ENCODE data around the gene MTHFR. TPM values are rescaled to one million over a fixed set of nuclear protein-coding genes. Genes with fewer than 3 reads are reported as not detected.

MTHFR gene
- total RNA-seq, 1 donor from 2014 or later = 13.0 TPM

DNA sequence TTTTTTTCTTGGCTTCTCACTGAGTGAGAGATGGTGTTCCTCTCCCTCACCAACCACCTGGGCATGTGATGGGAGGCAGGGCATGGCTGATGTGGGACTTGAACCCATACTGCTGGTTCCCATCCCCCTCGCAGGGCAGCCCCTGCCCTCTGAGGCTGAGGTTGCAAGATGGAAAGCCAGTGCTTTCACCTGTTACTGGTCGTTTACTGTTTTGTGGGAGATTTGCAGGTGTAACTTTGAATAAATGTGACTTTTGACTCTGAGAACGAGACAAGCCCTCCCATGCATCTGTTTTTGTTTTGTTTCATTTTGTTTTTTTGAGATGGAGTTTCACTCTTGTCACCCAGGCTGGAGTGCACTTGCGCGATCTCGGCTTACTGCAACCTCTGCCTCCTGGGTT, 22.2 kb downstream of the MTHFR start:
- H3K27me3 ChIP-seq (ENCODE audit: insufficient read depth, low read length) = no peaks in the 10 kb centered on the region
- H3K36me3 ChIP-seq (ENCODE audit: insufficient read depth, low read length) = no peaks in the 10 kb centered on the region
- no peaks in the 10 kb centered on the region for H3K9me3 Mint-ChIP-seq (ENCODE audit: unreplicated experiment)
- H3K4me2 ChIP-seq (ENCODE audit: low read length) = no peak overlapping the region
- no peak overlapping the region for H3K27ac ChIP-seq (ENCODE audit: low read depth, low read length)
- no peaks in the 10 kb centered on the region for H3K79me2 ChIP-seq (ENCODE audit: insufficient read depth, low read length)
- H4K20me1 ChIP-seq (ENCODE audit: insufficient read depth, low read length) = no peaks in the 10 kb centered on the region
- DNase-seq (ENCODE audit: low read depth) = no peak
- H3K4me1 Mint-ChIP-seq (ENCODE audit: low read depth, unreplicated experiment) = peaks cover 6% of the 10 kb centered on the region
- H3K27me3 Mint-ChIP-seq (ENCODE audit: low read depth, unreplicated experiment) = peaks cover 2% of the 10 kb centered on the region
- H3K36me3 Mint-ChIP-seq (ENCODE audit: low read depth, unreplicated experiment) = no peaks in the 10 kb centered on the region
- H3K9ac ChIP-seq (ENCODE audit: low read length) = no peak overlapping the region
- H3K4me1 ChIP-seq (ENCODE audit: insufficient read depth, low read length) = peaks cover 17% of the 10 kb centered on the region
- FAIRE-seq = no peak
- H3K9me3 ChIP-seq (ENCODE audit: insufficient read depth, low read depth, low read length) = no peaks in the 10 kb centered on the region
- H3K4me3 ChIP-seq (ENCODE audit: insufficient read depth, low read depth, low read length) = no peak overlapping the region
- no peak overlapping the region for H2AFZ ChIP-seq (ENCODE audit: low read depth, low read length)
- H3K27ac Mint-ChIP-seq (ENCODE audit: unreplicated experiment) = no peak overlapping the region
- TF ChIP-seq EZH2 (IDR thresholded peaks at IDR 0.05; ENCODE audit: insufficient read depth, low read length) (no peak), CTCF (IDR thresholded peaks at IDR 0.05; ENCODE audit: insufficient read depth, low read depth, low read length) (no peak)
- H3K4me3 Mint-ChIP-seq (ENCODE audit: unreplicated experiment) = no peak overlapping the region

GRCh38 chr1:11782127-11782708, 23.5 kb downstream of the MTHFR start:
- Histone ChIP-seq H3K9ac (ENCODE audit: low read length) (no peak overlapping the region), H3K79me2 (ENCODE audit: insufficient read depth, low read length) (no peaks in the 10 kb centered on the region), H3K9me3 (ENCODE audit: insufficient read depth, low read depth, low read length) (no peaks in the 10 kb centered on the region), H3K4me1 (ENCODE audit: insufficient read depth, low read length) (peaks cover 11% of the 10 kb centered on the region), H3K36me3 (ENCODE audit: insufficient read depth, low read length) (no peaks in the 10 kb centered on the region), H3K4me2 (ENCODE audit: low read length) (no peak overlapping the region), H3K4me3 (ENCODE audit: insufficient read depth, low read depth, low read length) (no peak overlapping the region), H3K27ac (ENCODE audit: low read depth, low read length) (no peak overlapping the region), H2AFZ (ENCODE audit: low read depth, low read length) (no peak overlapping the region), H3K27me3 (ENCODE audit: insufficient read depth, low read length) (no peaks in the 10 kb centered on the region), H4K20me1 (ENCODE audit: insufficient read depth, low read length) (no peaks in the 10 kb centered on the region)
- Mint-ChIP-seq H3K27ac (ENCODE audit: unreplicated experiment) (no peak overlapping the region), H3K4me3 (ENCODE audit: unreplicated experiment) (no peak overlapping the region), H3K4me1 (ENCODE audit: low read depth, unreplicated experiment) (peaks cover 4% of the 10 kb centered on the region), H3K36me3 (ENCODE audit: low read depth, unreplicated experiment) (no peaks in the 10 kb centered on the region), H3K9me3 (ENCODE audit: unreplicated experiment) (no peaks in the 10 kb centered on the region), H3K27me3 (ENCODE audit: low read depth, unreplicated experiment) (peaks cover 10% of the 10 kb centered on the region)
- FAIRE-seq = no peak
- no peak for DNase-seq (ENCODE audit: low read depth)
- TF ChIP-seq CTCF (IDR thresholded peaks at IDR 0.05; ENCODE audit: insufficient read depth, low read depth, low read length) (no peak), EZH2 (IDR thresholded peaks at IDR 0.05; ENCODE audit: insufficient read depth, low read length) (no peak)

- H3K9me3 Mint-ChIP-seq (ENCODE audit: unreplicated experiment) = no peaks in the 10 kb centered on the region
- H3K4me1 Mint-ChIP-seq (ENCODE audit: low read depth, unreplicated experiment) = no peaks in the 10 kb centered on the region
- no peaks in the 10 kb centered on the region for H3K9me3 ChIP-seq (ENCODE audit: insufficient read depth, low read depth, low read length)
- H3K4me1 ChIP-seq (ENCODE audit: insufficient read depth, low read length) = peaks cover 8% of the 10 kb centered on the region
- H3K27ac Mint-ChIP-seq (ENCODE audit: unreplicated experiment) = no peak overlapping the region
- no peak overlapping the region for H3K9ac ChIP-seq (ENCODE audit: low read length)
- H3K36me3 ChIP-seq (ENCODE audit: insufficient read depth, low read length) = no peaks in the 10 kb centered on the region
- H3K27me3 ChIP-seq (ENCODE audit: insufficient read depth, low read length) = no peaks in the 10 kb centered on the region
- H3K79me2 ChIP-seq (ENCODE audit: insufficient read depth, low read length) = no peaks in the 10 kb centered on the region
- no peak overlapping the region for H3K27ac ChIP-seq (ENCODE audit: low read depth, low read length)
- no peak overlapping the region for H2AFZ ChIP-seq (ENCODE audit: low read depth, low read length)
- no peaks in the 10 kb centered on the region for H3K36me3 Mint-ChIP-seq (ENCODE audit: low read depth, unreplicated experiment)
- TF ChIP-seq EZH2 (IDR thresholded peaks at IDR 0.05; ENCODE audit: insufficient read depth, low read length) (no peak), CTCF (IDR thresholded peaks at IDR 0.05; ENCODE audit: insufficient read depth, low read depth, low read length) (no peak)
- no peaks in the 10 kb centered on the region for H4K20me1 ChIP-seq (ENCODE audit: insufficient read depth, low read length)
- H3K4me3 Mint-ChIP-seq (ENCODE audit: unreplicated experiment) = no peak overlapping the region
- no peak overlapping the region for H3K4me2 ChIP-seq (ENCODE audit: low read length)
- no peak overlapping the region for H3K4me3 ChIP-seq (ENCODE audit: insufficient read depth, low read depth, low read length)
- H3K27me3 Mint-ChIP-seq (ENCODE audit: low read depth, unreplicated experiment) = peaks cover 12% of the 10 kb centered on the region
- FAIRE-seq (no peak), DNase-seq (ENCODE audit: low read depth) (no peak)
Measured at GRCh38 chr1:11781297-11781696, 24.5 kb downstream of the MTHFR start.

All from astrocyte (in vitro differentiated cells and primary cell).